ENCODE results near the gene DPYSL3.
"Not testable (repeated sequence)": the region's sequence is repeated elsewhere in the genome, so short reads cannot be mapped to it uniquely, and the experiment has no call there.

The DPYSL3 gene

DNA sequence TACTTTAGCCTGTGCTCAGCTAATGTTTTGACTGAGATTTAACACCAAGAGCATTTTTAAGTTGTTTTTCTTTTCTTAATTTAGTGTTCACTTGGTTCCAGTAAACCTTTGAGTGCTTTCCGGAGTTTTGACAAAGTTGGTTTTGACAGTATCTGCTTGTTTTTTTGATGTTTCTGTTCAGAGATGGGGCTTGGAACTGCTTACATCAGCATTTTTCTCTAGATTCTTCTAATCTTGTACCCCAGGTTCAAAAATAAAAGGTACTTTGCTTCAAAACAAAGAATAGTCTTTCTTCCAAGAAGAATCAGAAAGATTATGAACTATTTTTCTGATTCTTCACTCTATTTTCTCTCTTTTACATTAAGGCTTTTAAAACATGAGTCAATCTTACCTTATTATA lies 132.2 kb downstream of the DPYSL3 start:
- Histone ChIP-seq H3K9me3 (ENCODE audit: control insufficient read depth in 1 of 2, low read length in 2 of 2) (no peaks in the 10 kb centered on the region), H3K4me1 (ENCODE audit: control insufficient read depth in 1 of 2, insufficient read depth in 2 of 2, low read length in 2 of 2) (no peaks in the 10 kb centered on the region), H3K27ac (ENCODE audit: low read length) (no peak overlapping the region), H3K36me3 (ENCODE audit: control insufficient read depth in 1 of 2, insufficient read depth in 2 of 2, low read length in 2 of 2) (no peaks in the 10 kb centered on the region), H3K27me3 (ENCODE audit: low read depth, low read length) (no peaks in the 10 kb centered on the region), H3K4me3 (ENCODE audit: low read depth in 1 of 2, low read length in 2 of 2) (no peak overlapping the region)

DNA sequence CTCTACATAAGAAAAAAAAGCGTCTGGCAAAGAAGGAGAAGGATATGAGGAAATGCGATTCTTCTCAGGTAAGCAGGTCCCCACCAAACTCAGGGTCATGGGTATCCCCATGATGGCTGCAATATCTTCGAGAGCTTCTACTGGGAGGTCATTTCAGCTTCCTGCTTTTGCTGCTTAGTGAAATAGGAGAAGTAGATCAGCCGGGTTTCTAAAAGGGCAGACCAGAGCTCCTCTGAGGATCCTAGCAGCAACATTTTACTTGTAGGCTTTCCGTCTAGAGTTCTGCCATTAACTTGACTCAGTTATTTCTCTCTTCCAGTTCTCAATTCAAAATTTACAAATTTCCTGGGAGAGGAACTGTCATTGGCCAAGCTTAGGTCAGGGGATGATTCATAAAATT lies 134.7 kb downstream of the DPYSL3 start:
- H3K4me3 ChIP-seq (ENCODE audit: low read depth in 1 of 2, low read length in 2 of 2) = no peak overlapping the region
- no peaks in the 10 kb centered on the region for H3K9me3 ChIP-seq (ENCODE audit: control insufficient read depth in 1 of 2, low read length in 2 of 2)
- H3K4me1 ChIP-seq (ENCODE audit: control insufficient read depth in 1 of 2, insufficient read depth in 2 of 2, low read length in 2 of 2) = no peaks in the 10 kb centered on the region
- no peaks in the 10 kb centered on the region for H3K27me3 ChIP-seq (ENCODE audit: low read depth, low read length)
- no peak overlapping the region for H3K27ac ChIP-seq (ENCODE audit: low read length)
- no peaks in the 10 kb centered on the region for H3K36me3 ChIP-seq (ENCODE audit: control insufficient read depth in 1 of 2, insufficient read depth in 2 of 2, low read length in 2 of 2)

DNA sequence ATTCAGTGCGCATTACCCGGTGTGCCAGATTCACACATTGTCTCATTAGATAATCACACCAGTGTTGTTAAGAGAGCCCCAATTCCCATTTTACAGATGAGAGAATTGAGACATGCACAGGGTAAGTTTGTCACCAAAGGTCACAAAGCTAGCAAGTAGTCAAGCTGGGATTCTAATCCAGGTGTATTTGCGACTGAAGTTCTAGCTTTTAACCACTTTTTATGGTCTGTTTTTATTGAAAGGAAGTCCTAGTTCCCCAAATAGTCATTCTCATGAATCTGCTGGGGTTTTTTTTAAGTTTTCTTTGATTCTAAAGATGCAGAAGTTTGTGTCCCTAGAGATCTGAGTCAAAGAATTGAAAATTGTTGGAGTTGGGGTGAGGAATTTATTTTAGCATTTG lies 136.5 kb downstream of the DPYSL3 start:
- Histone ChIP-seq H3K4me3 (ENCODE audit: low read depth in 1 of 2, low read length in 2 of 2) (no peak overlapping the region), H3K9me3 (ENCODE audit: control insufficient read depth in 1 of 2, low read length in 2 of 2) (no peaks in the 10 kb centered on the region), H3K27ac (ENCODE audit: low read length) (no peak overlapping the region), H3K36me3 (ENCODE audit: control insufficient read depth in 1 of 2, insufficient read depth in 2 of 2, low read length in 2 of 2) (no peaks in the 10 kb centered on the region), H3K4me1 (ENCODE audit: control insufficient read depth in 1 of 2, insufficient read depth in 2 of 2, low read length in 2 of 2) (no peaks in the 10 kb centered on the region), H3K27me3 (ENCODE audit: low read depth, low read length) (no peaks in the 10 kb centered on the region)

DNA sequence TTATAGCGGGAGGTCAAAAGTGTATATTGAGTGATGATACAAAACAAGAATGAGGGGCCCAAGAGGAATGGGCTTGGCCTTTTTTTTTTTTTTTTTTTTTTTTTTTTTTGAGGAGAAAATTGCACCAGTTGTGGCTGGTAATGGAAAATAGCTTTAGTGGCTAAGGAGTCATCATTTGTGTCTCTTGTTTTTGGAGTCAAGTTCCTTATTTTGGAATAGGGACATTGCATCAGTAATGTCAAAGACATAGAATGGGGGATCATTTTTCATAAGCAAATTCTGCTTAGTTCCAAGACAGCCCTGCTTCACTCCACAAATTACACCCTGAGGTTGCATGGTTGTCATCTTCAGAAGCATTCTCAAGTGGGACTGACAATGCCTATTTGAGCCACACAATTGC lies 137.7 kb downstream of the DPYSL3 start:
- H3K4me3 ChIP-seq (ENCODE audit: low read depth in 1 of 2, low read length in 2 of 2) = no peak overlapping the region

DNA sequence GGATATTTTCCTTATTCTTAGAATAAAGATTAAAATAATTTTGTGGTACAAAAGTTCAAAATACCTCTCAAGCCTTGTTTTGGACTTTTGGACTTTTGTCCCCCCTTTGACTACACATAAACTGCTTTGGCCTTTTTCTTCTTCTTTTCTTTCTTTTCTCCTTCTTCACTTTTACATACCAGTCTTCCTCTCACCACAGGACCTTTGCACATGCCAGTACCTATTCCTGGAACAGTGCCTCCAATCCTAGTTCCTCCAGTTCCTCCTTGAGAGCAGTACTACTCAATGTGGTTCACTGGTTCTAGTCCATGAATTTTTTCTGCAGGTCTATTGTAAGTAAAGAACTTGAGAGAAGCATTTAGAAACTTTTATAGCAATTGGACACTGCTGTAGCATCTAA lies 138.6 kb downstream of the DPYSL3 start:
- Histone ChIP-seq H3K27ac (ENCODE audit: low read length) (no peak overlapping the region), H3K27me3 (ENCODE audit: low read depth, low read length) (no peaks in the 10 kb centered on the region), H3K9me3 (ENCODE audit: control insufficient read depth in 1 of 2, low read length in 2 of 2) (no peaks in the 10 kb centered on the region), H3K4me3 (ENCODE audit: low read depth in 1 of 2, low read length in 2 of 2) (no peak overlapping the region), H3K36me3 (ENCODE audit: control insufficient read depth in 1 of 2, insufficient read depth in 2 of 2, low read length in 2 of 2) (no peaks in the 10 kb centered on the region), H3K4me1 (ENCODE audit: control insufficient read depth in 1 of 2, insufficient read depth in 2 of 2, low read length in 2 of 2) (no peaks in the 10 kb centered on the region)

More for the DNA sequence above, 137.7 kb downstream of the DPYSL3 start:
- no peaks in the 10 kb centered on the region for H3K4me1 ChIP-seq (ENCODE audit: control insufficient read depth in 1 of 2, insufficient read depth in 2 of 2, low read length in 2 of 2)
- no peaks in the 10 kb centered on the region for H3K27me3 ChIP-seq (ENCODE audit: low read depth, low read length)
- no peak overlapping the region for H3K27ac ChIP-seq (ENCODE audit: low read length)
- H3K9me3 ChIP-seq (ENCODE audit: control insufficient read depth in 1 of 2, low read length in 2 of 2) = no peaks in the 10 kb centered on the region
- H3K36me3 ChIP-seq (ENCODE audit: control insufficient read depth in 1 of 2, insufficient read depth in 2 of 2, low read length in 2 of 2) = no peaks in the 10 kb centered on the region

DNA sequence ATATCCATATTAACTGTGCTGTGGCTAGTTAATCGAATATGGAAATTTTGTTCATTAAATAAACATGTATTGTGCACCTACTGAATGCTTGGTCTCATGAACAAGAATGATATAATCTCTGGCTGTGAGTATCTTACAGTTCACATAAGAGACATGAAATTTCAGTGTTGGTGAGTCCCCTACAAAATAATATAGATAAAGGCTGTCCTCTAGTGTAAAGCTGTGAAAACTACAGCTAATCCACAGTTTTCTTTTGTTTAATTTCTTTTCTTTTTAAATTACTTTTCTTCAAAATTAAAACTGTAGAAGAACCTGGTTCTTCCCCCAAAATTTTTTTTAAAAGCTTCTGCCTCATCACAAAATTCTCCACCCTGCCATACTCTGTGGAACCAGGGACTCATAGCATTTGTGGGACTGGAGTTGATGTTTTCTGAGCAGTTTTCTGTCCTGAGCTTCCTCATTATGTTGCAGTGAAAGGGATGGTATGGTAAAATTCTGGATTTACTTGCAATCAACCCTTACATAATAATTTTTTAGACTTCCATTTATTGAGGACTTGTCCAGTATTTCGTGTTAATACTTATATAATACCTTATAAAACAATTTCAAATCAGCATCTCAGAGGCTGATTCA lies 140.0 kb downstream of the DPYSL3 start:
- H3K4me1 ChIP-seq (ENCODE audit: control insufficient read depth in 1 of 2, insufficient read depth in 2 of 2, low read length in 2 of 2) = no peaks in the 10 kb centered on the region
- H3K27me3 ChIP-seq (ENCODE audit: low read depth, low read length) = no peaks in the 10 kb centered on the region
- H3K36me3 ChIP-seq (ENCODE audit: control insufficient read depth in 1 of 2, insufficient read depth in 2 of 2, low read length in 2 of 2) = no peaks in the 10 kb centered on the region
- no peak overlapping the region for H3K27ac ChIP-seq (ENCODE audit: low read length)
- no peak overlapping the region for H3K4me3 ChIP-seq (ENCODE audit: low read depth in 1 of 2, low read length in 2 of 2)
- no peaks in the 10 kb centered on the region for H3K9me3 ChIP-seq (ENCODE audit: control insufficient read depth in 1 of 2, low read length in 2 of 2)

DNA sequence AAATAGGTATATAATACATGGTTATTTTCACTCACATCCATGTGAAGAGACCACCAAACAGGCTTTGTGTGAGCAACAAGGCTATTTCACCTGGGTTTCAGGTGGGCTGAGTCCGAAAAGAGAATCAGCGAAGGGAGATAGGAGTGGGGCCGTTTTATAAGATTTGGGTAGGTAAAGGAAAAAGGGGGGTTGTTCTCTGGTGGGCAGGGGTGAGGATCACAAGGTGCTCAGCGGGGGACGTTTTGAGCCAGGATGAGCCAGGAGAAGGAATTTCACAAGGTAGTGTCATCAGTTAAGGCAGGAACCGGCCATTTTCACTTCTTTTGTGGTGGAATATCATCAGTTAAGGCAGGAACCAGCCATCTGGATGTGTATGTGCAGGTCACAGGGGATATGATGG lies 142.5 kb downstream of the DPYSL3 start:
- H3K36me3 ChIP-seq (ENCODE audit: control insufficient read depth in 1 of 2, insufficient read depth in 2 of 2, low read length in 2 of 2); H3K27me3 ChIP-seq (ENCODE audit: low read depth, low read length); H3K4me3 ChIP-seq (ENCODE audit: low read depth in 1 of 2, low read length in 2 of 2); H3K9me3 ChIP-seq (ENCODE audit: control insufficient read depth in 1 of 2, low read length in 2 of 2); H3K27ac ChIP-seq (ENCODE audit: low read length); H3K4me1 ChIP-seq (ENCODE audit: control insufficient read depth in 1 of 2, insufficient read depth in 2 of 2, low read length in 2 of 2): not testable (repeated sequence)

DNA sequence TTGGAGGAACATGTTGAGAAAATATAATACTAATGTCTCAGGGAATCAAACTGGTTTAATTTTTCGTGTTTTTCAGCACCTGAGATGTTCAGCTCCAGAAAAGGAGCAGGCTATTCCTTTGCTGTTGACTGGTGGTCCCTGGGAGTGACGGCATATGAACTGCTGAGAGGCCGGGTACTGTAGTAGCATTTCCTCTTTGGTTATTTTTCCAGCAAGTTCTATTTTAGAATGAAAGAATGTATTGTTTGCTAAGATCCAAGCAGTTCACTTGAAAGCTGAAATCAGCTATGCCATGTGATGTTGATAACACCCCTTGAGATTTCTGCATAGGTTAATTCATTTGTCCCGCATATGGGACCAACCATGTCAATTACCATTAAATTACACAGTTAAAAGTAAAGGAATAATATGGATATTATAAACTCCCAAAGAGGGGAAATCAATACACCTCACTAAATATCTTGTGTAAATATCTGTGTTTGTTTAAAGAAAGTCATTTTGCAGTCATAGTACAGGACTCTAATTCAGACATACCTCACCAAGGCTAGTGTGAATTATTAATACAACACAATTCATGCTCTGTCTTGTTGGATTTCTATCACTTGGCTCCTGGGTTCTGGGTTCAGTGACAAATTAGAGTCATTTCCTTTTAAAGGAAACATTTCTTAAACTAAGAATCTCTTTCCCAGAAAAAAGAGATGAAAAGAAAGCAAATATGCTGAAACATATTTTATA lies 148.3 kb downstream of the DPYSL3 start:
- peaks cover 0 to 7% of the 10 kb centered on the region in 2 donors for H3K9me3 ChIP-seq (ENCODE audit: control insufficient read depth in 1 of 2, low read length in 2 of 2)
- H3K27ac ChIP-seq (ENCODE audit: low read length) = no peak overlapping the region
- H3K36me3 ChIP-seq (ENCODE audit: control insufficient read depth in 1 of 2, insufficient read depth in 2 of 2, low read length in 2 of 2) = no peaks in the 10 kb centered on the region
- no peaks in the 10 kb centered on the region for H3K4me1 ChIP-seq (ENCODE audit: control insufficient read depth in 1 of 2, insufficient read depth in 2 of 2, low read length in 2 of 2)
- no peak overlapping the region for H3K4me3 ChIP-seq (ENCODE audit: low read depth in 1 of 2, low read length in 2 of 2)
- no peaks in the 10 kb centered on the region for H3K27me3 ChIP-seq (ENCODE audit: low read depth, low read length)

DNA sequence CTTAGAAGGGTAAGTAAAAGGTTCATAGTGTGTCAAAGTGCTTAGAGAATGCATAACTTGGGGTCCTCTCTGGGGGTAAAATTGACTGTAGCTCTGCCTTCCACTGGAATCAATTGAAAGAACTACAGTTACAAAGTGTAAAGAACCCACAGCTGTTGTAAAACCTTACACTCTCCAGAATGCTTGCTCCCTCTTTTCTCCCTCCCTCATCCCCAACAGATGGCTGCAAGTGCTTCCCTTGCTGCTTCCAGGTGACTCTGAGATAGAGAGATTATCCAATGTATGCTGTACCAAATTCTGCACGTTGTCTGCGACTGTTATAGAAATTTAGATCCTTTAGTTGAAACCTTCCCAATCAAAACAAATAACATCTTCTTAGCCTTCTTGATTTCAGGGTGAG lies 149.1 kb downstream of the DPYSL3 start:
- H3K27me3 ChIP-seq (ENCODE audit: low read depth, low read length) = no peaks in the 10 kb centered on the region
- no peaks in the 10 kb centered on the region for H3K4me1 ChIP-seq (ENCODE audit: control insufficient read depth in 1 of 2, insufficient read depth in 2 of 2, low read length in 2 of 2)
- H3K36me3 ChIP-seq (ENCODE audit: control insufficient read depth in 1 of 2, insufficient read depth in 2 of 2, low read length in 2 of 2) = no peaks in the 10 kb centered on the region
- H3K9me3 ChIP-seq (ENCODE audit: control insufficient read depth in 1 of 2, low read length in 2 of 2) = peaks cover 0 to 7% of the 10 kb centered on the region in 2 donors
- no peak overlapping the region for H3K27ac ChIP-seq (ENCODE audit: low read length)
- no peak overlapping the region for H3K4me3 ChIP-seq (ENCODE audit: low read depth in 1 of 2, low read length in 2 of 2)

DNA sequence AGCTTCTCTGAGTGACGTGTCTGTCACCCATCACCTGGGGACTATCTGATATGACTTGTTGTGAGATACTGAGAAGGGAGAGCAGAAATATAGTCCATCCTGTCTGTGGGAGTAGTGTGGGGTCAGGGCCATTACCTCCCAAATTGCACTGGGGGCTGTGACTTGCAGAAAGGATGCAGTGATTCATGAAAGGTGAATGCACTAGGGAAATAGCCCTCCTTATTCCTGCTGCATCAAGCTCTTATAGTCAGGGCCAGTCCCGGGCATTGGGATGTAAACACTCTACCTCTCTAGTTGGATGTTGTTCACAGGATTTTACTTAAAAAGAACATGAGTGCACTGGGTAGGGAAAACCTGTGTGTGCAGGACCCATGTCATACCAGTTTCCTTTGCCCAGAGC lies 150.3 kb downstream of the DPYSL3 start:
- H3K27me3 ChIP-seq (ENCODE audit: low read depth, low read length) = no peaks in the 10 kb centered on the region
- H3K4me1 ChIP-seq (ENCODE audit: control insufficient read depth in 1 of 2, insufficient read depth in 2 of 2, low read length in 2 of 2) = no peaks in the 10 kb centered on the region
- H3K4me3 ChIP-seq (ENCODE audit: low read depth in 1 of 2, low read length in 2 of 2) = no peak overlapping the region
- H3K36me3 ChIP-seq (ENCODE audit: control insufficient read depth in 1 of 2, insufficient read depth in 2 of 2, low read length in 2 of 2) = no peaks in the 10 kb centered on the region
- no peak overlapping the region for H3K27ac ChIP-seq (ENCODE audit: low read length)
- peaks cover 0 to 5% of the 10 kb centered on the region in 2 donors for H3K9me3 ChIP-seq (ENCODE audit: control insufficient read depth in 1 of 2, low read length in 2 of 2)

DNA sequence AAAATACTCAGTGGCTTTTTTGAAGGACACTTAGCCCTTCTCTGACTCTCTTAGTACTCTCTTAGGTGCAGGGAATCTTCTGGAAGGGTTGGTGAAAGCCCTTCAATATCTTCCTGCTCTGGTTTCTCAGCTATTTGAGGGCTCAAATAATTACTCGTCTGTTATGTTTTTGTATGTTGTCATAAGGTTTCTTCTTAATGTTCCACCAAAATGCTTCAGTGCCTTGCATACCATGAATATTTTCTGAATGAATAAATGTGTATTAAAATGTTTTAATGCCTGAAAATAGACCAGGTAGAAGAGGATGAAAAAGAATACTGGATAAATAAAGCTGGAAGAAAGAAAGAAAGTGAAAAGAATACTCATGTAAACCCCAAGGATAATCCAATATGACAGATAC lies 150.8 kb downstream of the DPYSL3 start:
- H3K36me3 ChIP-seq (ENCODE audit: control insufficient read depth in 1 of 2, insufficient read depth in 2 of 2, low read length in 2 of 2) = no peaks in the 10 kb centered on the region
- H3K4me3 ChIP-seq (ENCODE audit: low read depth in 1 of 2, low read length in 2 of 2) = no peak overlapping the region
- no peak overlapping the region for H3K27ac ChIP-seq (ENCODE audit: low read length)
- H3K4me1 ChIP-seq (ENCODE audit: control insufficient read depth in 1 of 2, insufficient read depth in 2 of 2, low read length in 2 of 2) = no peaks in the 10 kb centered on the region
- no peaks in the 10 kb centered on the region for H3K27me3 ChIP-seq (ENCODE audit: low read depth, low read length)
- peaks cover 0 to under 1% of the 10 kb centered on the region in 2 donors for H3K9me3 ChIP-seq (ENCODE audit: control insufficient read depth in 1 of 2, low read length in 2 of 2)

DNA sequence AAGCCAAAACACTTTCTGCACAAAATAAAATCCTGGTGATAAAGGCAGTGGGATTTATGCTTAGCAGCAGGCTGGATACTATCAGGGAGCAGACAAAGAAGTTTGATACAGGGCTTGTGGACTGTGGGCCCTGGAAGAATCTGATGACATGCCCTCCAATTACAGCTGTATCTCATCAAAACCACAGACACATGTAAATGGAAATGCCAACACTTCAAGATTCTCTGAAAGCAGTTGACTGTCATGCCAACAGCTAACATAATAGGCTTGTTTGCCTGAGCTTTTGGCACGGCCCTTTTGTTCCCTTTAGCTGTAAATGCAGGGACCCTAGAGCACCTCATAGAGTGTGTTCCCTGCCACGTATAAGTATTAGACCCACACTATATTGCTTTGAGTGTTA lies 160.6 kb downstream of the DPYSL3 start:
- no peak overlapping the region for H3K4me3 ChIP-seq (ENCODE audit: low read depth in 1 of 2, low read length in 2 of 2)
- H3K36me3 ChIP-seq (ENCODE audit: control insufficient read depth in 1 of 2, insufficient read depth in 2 of 2, low read length in 2 of 2) = no peaks in the 10 kb centered on the region
- H3K27me3 ChIP-seq (ENCODE audit: low read depth, low read length) = no peaks in the 10 kb centered on the region
- H3K27ac ChIP-seq (ENCODE audit: low read length) = no peak overlapping the region
- H3K9me3 ChIP-seq (ENCODE audit: control insufficient read depth in 1 of 2, low read length in 2 of 2) = no peaks in the 10 kb centered on the region
- H3K4me1 ChIP-seq (ENCODE audit: control insufficient read depth in 1 of 2, insufficient read depth in 2 of 2, low read length in 2 of 2) = no peaks in the 10 kb centered on the region
